ENCODE measurements around the gene TNS4. TPM values are rescaled to one million over a fixed set of nuclear protein-coding genes. Genes with fewer than 3 reads are reported as not detected.

TNS4 gene
- polyA plus RNA-seq, 2 of the 4 experiments (the other 2 are of a cell fraction) = 24.2 to 73.5 TPM

GRCh38 chr17:40450175-40450574 lies 51.2 kb downstream of the TNS4 start (continued):
- TF ChIP-seq, protein P1, sequence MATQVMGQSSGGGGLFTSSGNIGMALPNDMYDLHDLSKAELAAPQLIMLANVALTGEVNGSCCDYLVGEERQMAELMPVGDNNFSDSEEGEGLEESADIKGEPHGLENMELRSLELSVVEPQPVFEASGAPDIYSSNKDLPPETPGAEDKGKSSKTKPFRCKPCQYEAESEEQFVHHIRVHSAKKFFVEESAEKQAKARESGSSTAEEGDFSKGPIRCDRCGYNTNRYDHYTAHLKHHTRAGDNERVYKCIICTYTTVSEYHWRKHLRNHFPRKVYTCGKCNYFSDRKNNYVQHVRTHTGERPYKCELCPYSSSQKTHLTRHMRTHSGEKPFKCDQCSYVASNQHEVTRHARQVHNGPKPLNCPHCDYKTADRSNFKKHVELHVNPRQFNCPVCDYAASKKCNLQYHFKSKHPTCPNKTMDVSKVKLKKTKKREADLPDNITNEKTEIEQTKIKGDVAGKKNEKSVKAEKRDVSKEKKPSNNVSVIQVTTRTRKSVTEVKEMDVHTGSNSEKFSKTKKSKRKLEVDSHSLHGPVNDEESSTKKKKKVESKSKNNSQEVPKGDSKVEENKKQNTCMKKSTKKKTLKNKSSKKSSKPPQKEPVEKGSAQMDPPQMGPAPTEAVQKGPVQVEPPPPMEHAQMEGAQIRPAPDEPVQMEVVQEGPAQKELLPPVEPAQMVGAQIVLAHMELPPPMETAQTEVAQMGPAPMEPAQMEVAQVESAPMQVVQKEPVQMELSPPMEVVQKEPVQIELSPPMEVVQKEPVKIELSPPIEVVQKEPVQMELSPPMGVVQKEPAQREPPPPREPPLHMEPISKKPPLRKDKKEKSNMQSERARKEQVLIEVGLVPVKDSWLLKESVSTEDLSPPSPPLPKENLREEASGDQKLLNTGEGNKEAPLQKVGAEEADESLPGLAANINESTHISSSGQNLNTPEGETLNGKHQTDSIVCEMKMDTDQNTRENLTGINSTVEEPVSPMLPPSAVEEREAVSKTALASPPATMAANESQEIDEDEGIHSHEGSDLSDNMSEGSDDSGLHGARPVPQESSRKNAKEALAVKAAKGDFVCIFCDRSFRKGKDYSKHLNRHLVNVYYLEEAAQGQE (IDR thresholded peaks at IDR 0.05) = no peak
- TF ChIP-seq FOSB (CRISPR knock-in tag; IDR thresholded peaks at IDR 0.05) (no peak), EP300 (IDR thresholded peaks at IDR 0.05) (no peak), RAD21 (conservative IDR thresholded peaks at IDR 0.05 in 1 of 2, IDR thresholded peaks at IDR 0.05 in 1 of 2) (peak; percentile 47 to 54; a peak in 3 of 5 replicates), CEBPB (IDR thresholded peaks at IDR 0.05) (no peak), HEYL (CRISPR knock-in tag; IDR thresholded peaks at IDR 0.05) (no peak), MYC (IDR thresholded peaks at IDR 0.05; ENCODE audit: borderline replicate concordance, low read length) (no peak), CBX2 (IDR thresholded peaks at IDR 0.05; ENCODE audit: borderline replicate concordance, low read depth) (no peak), KDM1A (IDR thresholded peaks at IDR 0.05; ENCODE audit: low read depth) (no peak), FOSL2 (IDR thresholded peaks at IDR 0.05) (no peak), FOSL2 (CRISPR knock-in tag; IDR thresholded peaks at IDR 0.05) (peak; percentile 3; the same call in 1 of the 2 replicates), PBX3 (IDR thresholded peaks at IDR 0.05) (no peak), SREBF2 (IDR thresholded peaks at IDR 0.05) (no peak), MAZ (IDR thresholded peaks at IDR 0.05; ENCODE audit: borderline replicate concordance, low read depth, low read length) (no peak), CHD4 (IDR thresholded peaks at IDR 0.05; ENCODE audit: borderline replicate concordance) (no peak), PHF8 (IDR thresholded peaks at IDR 0.05; ENCODE audit: borderline replicate concordance, low read depth) (no peak), BHLHE40 (IDR thresholded peaks at IDR 0.05; ENCODE audit: low read depth, low read length) (no peak), ZFP36 (IDR thresholded peaks at IDR 0.05; ENCODE audit: borderline replicate concordance, partially characterized antibody) (no peak), MAFK (IDR thresholded peaks at IDR 0.05; ENCODE audit: partially characterized antibody) (peak; percentile 57), NPAS2 (CRISPR knock-in tag; IDR thresholded peaks at IDR 0.05; ENCODE audit: borderline replicate concordance) (no peak), RCOR1 (IDR thresholded peaks at IDR 0.05; ENCODE audit: low read depth, low read length) (no peak), E2F6 (IDR thresholded peaks at IDR 0.05; ENCODE audit: borderline replicate concordance, low read depth) (no peak), JUNB (IDR thresholded peaks at IDR 0.05) (no peak), HOXB13 (CRISPR knock-in tag; IDR thresholded peaks at IDR 0.05; ENCODE audit: low read depth) (no peak)
- TF ChIP-seq, protein P2, sequence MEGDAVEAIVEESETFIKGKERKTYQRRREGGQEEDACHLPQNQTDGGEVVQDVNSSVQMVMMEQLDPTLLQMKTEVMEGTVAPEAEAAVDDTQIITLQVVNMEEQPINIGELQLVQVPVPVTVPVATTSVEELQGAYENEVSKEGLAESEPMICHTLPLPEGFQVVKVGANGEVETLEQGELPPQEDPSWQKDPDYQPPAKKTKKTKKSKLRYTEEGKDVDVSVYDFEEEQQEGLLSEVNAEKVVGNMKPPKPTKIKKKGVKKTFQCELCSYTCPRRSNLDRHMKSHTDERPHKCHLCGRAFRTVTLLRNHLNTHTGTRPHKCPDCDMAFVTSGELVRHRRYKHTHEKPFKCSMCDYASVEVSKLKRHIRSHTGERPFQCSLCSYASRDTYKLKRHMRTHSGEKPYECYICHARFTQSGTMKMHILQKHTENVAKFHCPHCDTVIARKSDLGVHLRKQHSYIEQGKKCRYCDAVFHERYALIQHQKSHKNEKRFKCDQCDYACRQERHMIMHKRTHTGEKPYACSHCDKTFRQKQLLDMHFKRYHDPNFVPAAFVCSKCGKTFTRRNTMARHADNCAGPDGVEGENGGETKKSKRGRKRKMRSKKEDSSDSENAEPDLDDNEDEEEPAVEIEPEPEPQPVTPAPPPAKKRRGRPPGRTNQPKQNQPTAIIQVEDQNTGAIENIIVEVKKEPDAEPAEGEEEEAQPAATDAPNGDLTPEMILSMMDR (IDR thresholded peaks at IDR 0.05) = peak; percentile 76
